HUES64 (cell line): Measurements from ENCODE around the gene LIPE. TPM values are rescaled to one million over a fixed set of nuclear protein-coding genes. Genes with fewer than 3 reads are reported as not detected.

ENCODE experiments used
- H3K27ac ChIP-seq: 2 replicates; pipeline ENCODE4 v1.7.0; 2013; ENCODE audit warnings: low read depth, low read length, inconsistent platforms
- H3K27me3 ChIP-seq: 2 replicates; pipeline ENCODE4 v1.6.1; 2013; ENCODE audit warnings: mild to moderate bottlenecking, low read length; ENCODE audit not compliant: insufficient read depth
- H3K36me3 ChIP-seq: 2 replicates; pipeline ENCODE4 v1.6.1; 2013; ENCODE audit warnings: mild to moderate bottlenecking, low read length; ENCODE audit not compliant: insufficient read depth
- H3K4me1 ChIP-seq: 2 replicates; pipeline ENCODE4 v1.6.1; 2013; ENCODE audit warnings: mild to moderate bottlenecking, low read length, moderate library complexity; ENCODE audit not compliant: insufficient read depth
- H3K4me3 ChIP-seq: 2 replicates; pipeline ENCODE4 v1.5.1; 2013; ENCODE audit warnings: mild to moderate bottlenecking, low read length, moderate library complexity
- H3K9ac ChIP-seq: 2 replicates; pipeline ENCODE4 v1.6.1; 2013; ENCODE audit warnings: mild to moderate bottlenecking, low read depth, low read length
- H3K9me3 ChIP-seq: 2 replicates; pipeline ENCODE4 v1.6.1; 2013; ENCODE audit warnings: low read depth, low read length; ENCODE audit not compliant: insufficient read depth
- WGBS: fragments of 150-250, 120-280 bp; methylation state at CpG from one replicate; pipeline ENCODE4 v1.1.7; 2013; ENCODE audit warnings: missing lambda C conversion rate; 5-methylcytosine and 5-hydroxymethylcytosine counted together
- polyA plus RNA-seq, 2 experiments: library from polyadenylated mRNA; stranded (reverse); fragments of 50-300 nt; gene quantifications; one replicate each; pipeline ENCODE4 v1.2.3, GENCODE V29; 2013

LIPE gene, protein sequence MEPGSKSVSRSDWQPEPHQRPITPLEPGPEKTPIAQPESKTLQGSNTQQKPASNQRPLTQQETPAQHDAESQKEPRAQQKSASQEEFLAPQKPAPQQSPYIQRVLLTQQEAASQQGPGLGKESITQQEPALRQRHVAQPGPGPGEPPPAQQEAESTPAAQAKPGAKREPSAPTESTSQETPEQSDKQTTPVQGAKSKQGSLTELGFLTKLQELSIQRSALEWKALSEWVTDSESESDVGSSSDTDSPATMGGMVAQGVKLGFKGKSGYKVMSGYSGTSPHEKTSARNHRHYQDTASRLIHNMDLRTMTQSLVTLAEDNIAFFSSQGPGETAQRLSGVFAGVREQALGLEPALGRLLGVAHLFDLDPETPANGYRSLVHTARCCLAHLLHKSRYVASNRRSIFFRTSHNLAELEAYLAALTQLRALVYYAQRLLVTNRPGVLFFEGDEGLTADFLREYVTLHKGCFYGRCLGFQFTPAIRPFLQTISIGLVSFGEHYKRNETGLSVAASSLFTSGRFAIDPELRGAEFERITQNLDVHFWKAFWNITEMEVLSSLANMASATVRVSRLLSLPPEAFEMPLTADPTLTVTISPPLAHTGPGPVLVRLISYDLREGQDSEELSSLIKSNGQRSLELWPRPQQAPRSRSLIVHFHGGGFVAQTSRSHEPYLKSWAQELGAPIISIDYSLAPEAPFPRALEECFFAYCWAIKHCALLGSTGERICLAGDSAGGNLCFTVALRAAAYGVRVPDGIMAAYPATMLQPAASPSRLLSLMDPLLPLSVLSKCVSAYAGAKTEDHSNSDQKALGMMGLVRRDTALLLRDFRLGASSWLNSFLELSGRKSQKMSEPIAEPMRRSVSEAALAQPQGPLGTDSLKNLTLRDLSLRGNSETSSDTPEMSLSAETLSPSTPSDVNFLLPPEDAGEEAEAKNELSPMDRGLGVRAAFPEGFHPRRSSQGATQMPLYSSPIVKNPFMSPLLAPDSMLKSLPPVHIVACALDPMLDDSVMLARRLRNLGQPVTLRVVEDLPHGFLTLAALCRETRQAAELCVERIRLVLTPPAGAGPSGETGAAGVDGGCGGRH
- 3.1 TPM for polyA plus RNA-seq (2013, experiment 1 of 2)
- polyA plus RNA-seq (2013, experiment 2 of 2), result 4.2 TPM

DNA sequence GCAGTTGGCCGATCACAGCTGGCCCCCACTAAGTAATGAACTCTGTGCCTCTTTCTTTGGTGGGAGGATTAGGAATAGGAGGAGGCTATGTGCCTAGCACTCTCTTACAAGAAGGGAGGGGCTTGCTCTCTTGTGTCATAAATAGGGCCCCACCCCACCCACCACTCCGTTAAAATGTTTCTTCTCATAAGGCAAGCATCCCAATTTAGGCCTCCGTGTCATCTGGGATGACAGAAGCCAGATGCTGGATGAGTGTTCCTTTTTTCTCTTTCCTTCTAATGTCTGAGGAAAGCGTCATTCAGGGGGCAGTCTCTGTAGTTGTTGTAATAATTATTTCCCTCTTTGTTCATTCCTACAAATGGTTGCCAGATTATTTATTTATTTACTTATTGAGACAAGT, at the start of gene LIPE:
Gene LIPE (minus strand): TSS at position 76 of the 400 bp plus-strand sequence. CDS start 239 bp downstream, outside the sequence.
- no peaks in the 10 kb centered on the region for H3K9me3 ChIP-seq
- no peaks in the 10 kb centered on the region for H3K36me3 ChIP-seq
- H3K4me1 ChIP-seq, result no peaks in the 10 kb centered on the region; the same call in 1 of the 2 replicates
- no peak within 1 kb of the TSS for H3K27ac ChIP-seq
- no peak within 1 kb of the TSS for H3K4me3 ChIP-seq
- H3K27me3 ChIP-seq, result peaks cover 37% of the 10 kb centered on the region
- H3K9ac ChIP-seq, result no peak within 1 kb of the TSS
- 86% methylated on average over 3 of the region's 4 CpGs for WGBS

DNA sequence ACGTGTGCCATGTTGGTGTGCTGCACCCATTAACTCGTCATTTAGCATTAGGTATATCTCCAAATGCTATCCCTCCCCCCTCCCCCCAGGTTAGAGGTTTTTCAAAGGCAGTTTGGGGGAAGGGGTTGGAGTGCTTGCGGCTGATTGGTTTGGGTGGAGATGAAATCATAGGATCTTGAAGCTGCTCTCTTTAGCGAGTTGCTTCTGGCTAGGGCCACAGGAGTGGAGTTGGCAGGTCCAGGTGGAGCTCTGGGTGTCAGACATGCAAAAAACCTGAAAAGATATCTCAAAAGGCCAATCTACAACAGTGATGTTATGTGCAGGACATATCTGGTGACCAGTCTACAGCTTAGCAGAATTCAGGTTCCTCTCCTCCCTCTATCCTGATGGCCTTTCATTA, 48.2 kb upstream of the LIPE start:
- Histone ChIP-seq H3K9me3 (no peaks in the 10 kb centered on the region), H3K27ac (peak overlapping the region; percentile 56; the same call in 1 of the 2 replicates), H3K4me3 (no peak overlapping the region), H3K9ac (no peak overlapping the region), H3K36me3 (no peaks in the 10 kb centered on the region), H3K27me3 (no peaks in the 10 kb centered on the region), H3K4me1 (peaks cover 56% of the 10 kb centered on the region)
- 20% methylated on average over 2 of the region's 4 CpGs for WGBS

DNA sequence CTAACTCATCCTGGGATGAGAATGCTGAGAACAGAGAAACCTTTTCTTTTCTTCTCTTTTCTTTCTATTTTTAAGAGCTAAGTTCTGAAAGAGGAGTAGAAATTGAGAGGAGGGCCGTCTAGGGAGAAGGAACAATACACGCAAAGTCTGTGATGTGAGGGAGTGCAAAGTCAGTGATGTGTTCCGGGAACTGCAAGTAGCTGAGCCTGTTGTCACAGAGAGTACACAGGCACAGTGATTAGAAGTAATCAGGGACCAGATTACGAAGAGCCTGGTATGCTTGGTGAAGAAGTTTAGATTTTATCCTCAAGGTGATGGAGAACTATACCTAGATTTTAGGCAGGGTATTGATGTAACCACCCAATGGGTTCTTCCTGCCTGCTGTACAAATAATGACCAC, 47.6 kb upstream of the LIPE start:
- peaks cover 56% of the 10 kb centered on the region for H3K4me1 ChIP-seq
- peak overlapping the region; percentile 75 for H3K27ac ChIP-seq

DNA sequence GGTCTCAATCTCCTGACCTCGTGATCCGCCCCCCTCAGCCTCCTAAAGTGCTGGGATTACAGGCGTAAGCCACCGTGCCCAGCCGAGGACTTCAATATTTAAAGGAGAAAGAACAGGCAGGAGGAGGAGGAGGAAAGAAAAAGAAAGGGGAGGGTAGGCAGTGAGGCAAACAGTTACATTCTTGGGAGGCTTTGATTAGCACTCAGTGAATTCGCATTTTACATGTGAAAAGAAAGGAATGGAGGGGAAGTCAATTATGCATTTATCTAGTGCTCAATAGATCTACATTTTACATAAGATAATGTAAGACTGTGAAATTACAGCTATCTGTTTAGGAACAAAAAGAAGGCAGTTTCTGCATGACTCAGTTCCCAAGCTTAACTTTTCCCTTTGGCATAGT, 46.5 kb upstream of the LIPE start:
- Histone ChIP-seq H3K27me3 (no peaks in the 10 kb centered on the region), H3K27ac (peak overlapping the region; percentile 93), H3K4me3 (no peak overlapping the region), H3K36me3 (no peaks in the 10 kb centered on the region), H3K9ac (peak overlapping the region; percentile 65), H3K4me1 (peaks cover 56% of the 10 kb centered on the region), H3K9me3 (no peaks in the 10 kb centered on the region)
- 1% methylated on average over 6 of the region's 6 CpGs for WGBS

More for the DNA sequence above, 47.6 kb upstream of the LIPE start:
- 45% methylated on average over 4 of the region's 4 CpGs for WGBS
- Histone ChIP-seq H3K36me3 (no peaks in the 10 kb centered on the region), H3K4me3 (no peak overlapping the region), H3K9ac (peak overlapping the region; percentile 32; the same call in 1 of the 2 replicates), H3K27me3 (no peaks in the 10 kb centered on the region), H3K9me3 (no peaks in the 10 kb centered on the region)

DNA sequence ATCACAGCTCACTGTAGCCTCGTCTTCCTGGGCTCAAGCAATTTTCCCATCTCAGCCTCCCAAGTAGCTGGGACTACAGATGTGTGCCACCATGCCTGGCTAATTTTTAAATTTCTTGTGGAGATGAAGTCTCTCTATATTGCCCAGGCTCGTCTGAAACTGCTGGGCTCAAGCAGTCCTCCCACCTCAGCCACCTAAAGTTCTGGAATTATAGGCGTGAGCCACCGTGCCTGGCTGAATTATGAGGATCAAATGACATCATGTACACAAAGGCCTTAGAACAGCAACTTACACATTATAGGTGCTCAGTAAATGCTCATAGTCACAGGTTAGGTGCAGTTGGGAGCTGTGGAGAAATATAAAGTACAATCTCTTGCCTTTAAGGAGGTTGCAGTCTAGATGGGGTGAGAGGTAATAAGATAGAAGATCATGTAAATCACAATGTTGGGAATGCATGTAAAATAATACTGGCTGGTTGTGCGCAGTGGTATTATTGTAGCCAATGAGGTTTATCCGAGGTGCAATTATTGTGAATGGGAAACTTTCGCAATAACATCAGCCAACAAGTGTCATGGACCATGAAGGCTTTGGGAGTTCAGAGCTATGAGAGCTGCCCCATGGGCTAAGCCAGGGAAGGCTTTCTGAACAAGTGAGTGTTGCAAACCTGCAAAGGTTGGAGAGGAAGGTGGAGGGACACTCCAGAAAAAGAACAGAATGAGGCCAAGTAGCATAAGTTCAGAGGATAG, 45.4 kb upstream of the LIPE start:
- H3K4me1 ChIP-seq, result peaks cover 61% of the 10 kb centered on the region
- 89% methylated on average over 7 of the region's 7 CpGs for WGBS
- H3K27me3 ChIP-seq, result no peaks in the 10 kb centered on the region
- no peak overlapping the region for H3K9ac ChIP-seq
- H3K9me3 ChIP-seq, result no peaks in the 10 kb centered on the region
- no peaks in the 10 kb centered on the region for H3K36me3 ChIP-seq
- H3K4me3 ChIP-seq, result no peak overlapping the region
- peak overlapping the region; percentile 83; the same call in 1 of the 2 replicates for H3K27ac ChIP-seq

DNA sequence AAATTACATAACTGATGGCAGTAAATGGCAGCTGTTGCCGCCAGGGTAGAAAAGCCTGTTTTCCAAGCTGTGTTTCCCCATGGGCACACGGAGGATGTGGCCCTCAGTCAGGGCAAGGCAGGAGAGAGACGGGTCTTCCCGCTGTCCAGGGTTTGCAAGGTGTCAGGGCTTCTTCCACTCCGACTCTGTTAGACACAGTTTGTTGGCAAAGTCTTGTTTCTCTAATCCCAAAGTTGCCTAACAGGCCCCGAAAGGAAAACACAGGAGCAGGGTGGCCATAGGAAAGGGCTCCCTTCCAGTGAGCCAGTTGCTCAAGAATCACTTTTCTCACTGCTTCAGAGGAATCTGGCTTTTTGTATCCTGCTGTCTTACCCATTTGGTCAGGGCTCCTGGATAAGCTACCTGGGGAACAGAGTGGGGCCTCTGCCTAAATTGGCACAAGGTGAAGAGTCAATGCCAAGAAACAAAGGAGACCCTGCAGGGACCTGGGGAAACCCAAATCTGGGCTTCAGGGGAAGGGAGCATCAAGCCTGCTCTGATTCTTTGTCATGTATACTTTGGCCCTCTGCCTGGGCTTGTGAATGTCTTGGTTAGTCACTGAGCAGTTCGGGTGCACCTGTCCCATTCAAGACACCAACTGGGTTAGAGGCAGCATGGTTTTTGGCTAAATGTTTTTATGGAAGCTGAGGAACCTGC, 44.5 kb upstream of the LIPE start:
- Histone ChIP-seq H3K27me3 (no peaks in the 10 kb centered on the region), H3K9ac (peak overlapping the region; percentile 15; the same call in 1 of the 2 replicates), H3K9me3 (no peaks in the 10 kb centered on the region), H3K4me3 (no peak overlapping the region), H3K4me1 (peaks cover 57% of the 10 kb centered on the region), H3K27ac (peak overlapping the region; percentile 83), H3K36me3 (no peaks in the 10 kb centered on the region)
- 76% methylated on average over 7 of the region's 7 CpGs for WGBS

DNA sequence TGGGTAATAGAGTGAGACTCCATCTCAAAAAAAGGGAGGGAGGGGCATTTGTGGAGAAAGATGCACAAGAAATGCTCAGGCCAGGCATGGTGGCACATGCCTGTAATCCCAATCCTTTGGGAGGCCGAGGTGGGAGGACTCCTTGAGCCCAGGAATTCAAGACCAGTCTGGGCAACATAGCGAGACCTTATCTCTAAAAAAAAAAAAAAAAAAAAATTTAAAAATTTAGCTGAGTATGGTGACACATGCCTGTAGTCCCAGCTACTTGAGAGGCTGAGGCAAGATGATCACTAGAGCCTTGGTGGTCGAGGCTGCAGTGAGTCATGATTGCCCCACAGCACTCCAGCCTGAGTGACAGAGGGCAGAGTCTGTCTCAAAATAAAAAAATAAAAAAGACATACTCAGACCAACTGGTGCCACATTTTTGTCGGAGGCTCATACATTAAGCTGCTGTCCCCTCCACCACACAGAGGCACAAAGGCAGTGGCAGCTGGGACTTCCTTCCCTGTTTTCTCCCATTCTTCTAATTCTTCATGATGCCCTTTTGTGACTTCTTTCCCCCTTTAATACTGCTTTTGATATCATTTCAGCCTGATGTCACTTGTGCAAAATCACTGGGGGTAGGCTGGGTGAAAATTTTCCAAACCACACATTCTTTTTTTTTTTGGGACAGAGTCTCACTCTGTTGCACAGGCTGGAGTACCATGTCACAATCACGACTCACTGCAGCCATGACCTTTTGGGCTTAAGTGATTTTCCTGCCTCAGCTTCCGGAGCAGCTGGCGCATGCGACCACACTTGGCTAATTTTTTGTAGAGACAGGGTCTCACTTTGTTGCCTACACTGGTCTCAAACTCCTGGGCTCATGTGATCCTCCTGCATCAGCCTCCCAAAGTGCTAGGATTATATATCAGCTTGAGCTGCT, 42.4 kb upstream of the LIPE start:
- Histone ChIP-seq H3K9me3 (no peaks in the 10 kb centered on the region), H3K27me3 (no peaks in the 10 kb centered on the region), H3K4me3 (no peak overlapping the region), H3K27ac (no peak overlapping the region), H3K4me1 (peaks cover 45% of the 10 kb centered on the region), H3K36me3 (no peaks in the 10 kb centered on the region), H3K9ac (no peak overlapping the region)
- WGBS, result 91% methylated on average over 7 of the region's 8 CpGs

DNA sequence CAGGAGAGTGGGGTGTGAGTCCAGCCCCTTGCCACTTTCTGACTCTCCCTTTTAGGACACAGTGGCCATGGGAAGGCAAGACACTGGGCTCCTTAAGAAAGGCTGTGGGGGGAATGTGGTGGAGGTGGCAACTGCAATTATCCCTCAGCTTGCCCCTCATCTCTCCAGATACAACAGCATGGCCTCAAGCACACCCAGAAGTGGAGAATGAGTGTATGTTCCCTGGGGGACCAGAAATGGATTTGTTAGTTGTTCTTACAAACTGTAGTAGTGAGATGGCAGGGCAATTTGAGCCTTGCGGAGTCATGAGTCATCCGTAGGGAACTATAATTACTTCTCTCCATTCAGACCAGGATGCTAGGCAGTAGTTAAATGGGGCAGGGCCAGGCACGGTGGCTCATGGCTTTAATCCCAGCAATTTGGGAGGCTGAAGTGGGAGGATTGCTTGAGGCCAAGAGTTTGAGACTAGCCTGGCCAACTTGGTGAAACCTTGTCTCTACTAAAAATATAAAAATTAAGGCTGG, 41.1 kb upstream of the LIPE start:
- no peak overlapping the region for H3K27ac ChIP-seq
- H3K9me3 ChIP-seq, result no peaks in the 10 kb centered on the region
- no peak overlapping the region for H3K9ac ChIP-seq
- peaks cover 38% of the 10 kb centered on the region for H3K4me1 ChIP-seq
- WGBS, result 73% methylated on average over 3 of the region's 3 CpGs
- no peaks in the 10 kb centered on the region for H3K36me3 ChIP-seq
- no peak overlapping the region for H3K4me3 ChIP-seq
- H3K27me3 ChIP-seq, result no peaks in the 10 kb centered on the region

DNA sequence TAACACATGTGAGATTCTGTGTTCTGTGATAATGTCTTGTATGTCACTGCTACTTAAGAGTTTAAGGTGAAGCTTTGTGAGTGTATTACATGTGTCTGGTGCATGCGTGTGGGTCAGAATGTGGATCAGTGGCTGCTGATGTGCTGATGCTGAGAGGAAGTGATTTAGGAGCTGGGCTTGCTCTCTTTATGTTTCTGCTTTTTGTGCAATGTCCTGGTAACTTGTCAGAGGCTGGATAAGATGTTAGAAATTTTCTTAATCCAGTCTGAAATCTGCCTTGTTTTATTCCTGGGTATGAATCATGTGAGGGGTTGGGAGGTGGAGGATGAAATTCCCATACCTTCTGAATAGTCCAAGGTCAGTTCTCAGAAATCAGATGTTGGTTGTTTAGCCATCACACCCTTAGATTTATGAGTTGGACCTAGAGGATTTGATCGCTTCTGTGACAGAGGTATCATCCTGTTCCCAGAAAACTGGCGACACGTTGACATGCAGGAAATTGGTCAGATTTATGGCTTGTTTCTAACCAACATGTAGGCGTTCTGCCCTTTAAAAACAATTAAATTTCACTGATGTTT, 40.1 kb upstream of the LIPE start:
- no peak overlapping the region for H3K4me3 ChIP-seq
- peaks cover 28% of the 10 kb centered on the region for H3K4me1 ChIP-seq
- no peak overlapping the region for H3K27ac ChIP-seq
- H3K36me3 ChIP-seq, result no peaks in the 10 kb centered on the region
- WGBS, result 94% methylated on average over 5 of the region's 5 CpGs
- no peak overlapping the region for H3K9ac ChIP-seq
- no peaks in the 10 kb centered on the region for H3K27me3 ChIP-seq
- H3K9me3 ChIP-seq, result no peaks in the 10 kb centered on the region
